Measurements from ENCODE around the gene SLC2A1.

GRCh38 chr1:42928859-42929258 lies 29.8 kb downstream of the SLC2A1 start:
- TF ChIP-seq POLR2A (IDR thresholded peaks at IDR 0.05) (no peak), CTCF (IDR thresholded peaks at IDR 0.05) (no peak)

Data from tibial nerve (tissue), 3 donors.